ENCODE measurements around the gene RANGAP1.

The RANGAP1 gene

DNA sequence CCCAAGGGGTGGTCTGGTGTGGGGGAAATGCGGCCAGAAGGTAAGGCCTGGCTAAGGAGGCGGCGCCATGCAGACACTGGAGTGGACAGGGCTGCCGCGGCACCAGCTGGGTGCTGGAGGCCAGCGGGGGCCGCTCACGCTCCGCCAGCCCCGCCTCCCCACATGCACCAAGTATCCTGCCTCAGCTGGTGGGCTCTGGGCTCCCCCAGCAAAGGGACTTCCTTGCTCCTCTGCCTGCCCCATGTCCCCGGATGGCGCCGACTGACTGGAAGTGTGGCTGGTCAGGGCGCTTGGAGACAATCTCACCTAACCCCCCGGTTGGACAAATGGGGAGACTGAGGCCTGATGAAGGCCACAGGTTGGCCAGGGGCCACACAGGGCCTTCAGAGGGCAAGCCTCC is 37.7 kb downstream of the RANGAP1 start:
- no peak overlapping the region for H3K4me3 ChIP-seq (ENCODE audit: low read length)
- no peak for TF ChIP-seq CTCF (conservative IDR thresholded peaks at IDR 0.05; ENCODE audit: low read length)
- DNase-seq (ENCODE audit: low read depth), result no peak

DNA sequence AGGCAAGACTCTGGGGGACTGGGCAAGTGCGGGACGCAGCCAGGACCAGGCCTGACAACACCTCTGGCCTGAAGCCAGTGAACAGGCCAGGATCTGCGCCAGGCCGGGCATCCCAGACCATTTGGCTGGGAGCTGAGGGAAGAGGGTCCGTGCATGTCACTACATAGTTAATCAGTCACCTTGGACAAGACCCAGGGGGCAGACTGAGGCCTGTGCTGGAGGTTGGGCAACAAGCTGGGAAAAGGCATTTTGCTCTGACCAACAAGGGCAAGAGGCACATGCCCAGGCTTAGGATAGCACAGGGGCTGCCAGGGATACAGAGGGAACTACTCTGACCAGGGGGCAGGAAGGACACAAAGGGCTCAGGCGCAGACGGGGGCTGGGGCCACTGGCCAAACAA is 38.3 kb downstream of the RANGAP1 start:
- H3K4me3 ChIP-seq (ENCODE audit: low read length), result no peak overlapping the region
- DNase-seq (ENCODE audit: low read depth), result no peak
- TF ChIP-seq CTCF (conservative IDR thresholded peaks at IDR 0.05; ENCODE audit: low read length), result no peak

GRCh38 chr22:41245917-41246499 is 40.0 kb downstream of the RANGAP1 start:
- no peak for TF ChIP-seq CTCF (conservative IDR thresholded peaks at IDR 0.05; ENCODE audit: low read length)
- no peak for DNase-seq (ENCODE audit: low read depth)
- H3K4me3 ChIP-seq (ENCODE audit: low read length), result no peak overlapping the region

GRCh38 chr22:41243361-41243760 is 42.6 kb downstream of the RANGAP1 start:
- DNase-seq (ENCODE audit: low read depth), result no peak
- TF ChIP-seq CTCF (conservative IDR thresholded peaks at IDR 0.05; ENCODE audit: low read length), result no peak
- H3K4me3 ChIP-seq (ENCODE audit: low read length), result no peak overlapping the region

DNA sequence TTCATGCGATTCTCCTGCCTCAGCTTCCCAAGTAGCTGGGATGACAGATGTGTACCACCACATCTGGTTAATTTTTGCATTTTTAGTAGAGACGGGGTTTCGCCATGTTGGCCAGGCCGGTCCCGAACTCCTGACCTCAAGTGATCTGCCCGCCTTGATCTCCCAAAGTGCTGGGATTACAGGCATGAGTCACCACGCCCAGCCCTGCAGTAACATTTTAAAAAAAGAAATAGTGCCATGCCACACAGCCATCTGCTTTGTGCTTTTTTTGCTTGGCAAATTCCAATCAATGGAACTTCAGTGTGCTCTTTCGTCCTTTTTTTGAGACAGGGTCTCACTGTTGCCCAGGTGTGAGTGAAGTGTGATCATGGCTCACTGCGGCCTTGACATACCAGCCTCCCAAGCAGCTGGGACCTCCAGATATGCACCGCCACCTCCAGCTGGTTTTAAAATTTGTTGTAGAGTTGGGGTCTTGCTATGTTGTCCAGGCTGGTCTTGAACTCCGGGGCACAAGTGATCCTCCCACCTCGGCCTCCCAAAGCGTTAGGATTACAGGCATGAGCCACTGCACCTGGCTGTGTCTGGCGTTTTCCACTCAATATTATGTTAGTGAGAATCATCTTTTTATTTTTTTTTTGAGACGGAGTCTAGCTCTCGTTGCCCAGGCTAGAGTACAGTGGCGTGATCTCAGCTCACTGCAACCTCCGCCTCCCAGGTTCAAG is 43.4 kb downstream of the RANGAP1 start:
- H3K4me3 ChIP-seq (ENCODE audit: low read length), result no peak overlapping the region
- DNase-seq (ENCODE audit: low read depth), result peak; percentile 15
- TF ChIP-seq CTCF (conservative IDR thresholded peaks at IDR 0.05; ENCODE audit: low read length), result no peak

DNA sequence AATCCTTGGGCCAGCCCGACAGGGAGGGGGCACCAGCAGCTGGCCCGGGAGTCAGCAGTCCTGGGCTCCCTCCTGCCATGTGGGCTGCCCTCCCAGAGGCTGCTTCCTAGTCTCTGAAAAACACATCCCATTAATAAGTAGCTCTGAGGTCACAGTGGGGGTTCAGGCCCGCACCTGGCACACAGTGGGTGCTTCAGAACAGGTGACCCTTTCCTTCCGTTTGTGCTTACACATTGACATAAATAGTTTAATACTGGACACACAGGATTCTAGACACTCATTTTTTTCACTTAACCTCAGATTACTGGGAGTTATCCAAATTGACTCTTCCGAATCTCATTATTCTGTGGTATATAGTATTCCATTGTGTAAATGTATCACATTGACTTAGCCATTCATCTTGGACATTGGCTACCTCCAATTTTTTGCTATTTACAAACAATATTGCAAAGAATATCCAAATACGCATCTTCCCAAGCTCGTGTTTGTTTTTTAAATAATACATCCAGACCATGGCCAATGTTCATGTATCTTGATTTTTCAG is 44.8 kb downstream of the RANGAP1 start:
- DNase-seq (ENCODE audit: low read depth), result no peak
- TF ChIP-seq CTCF (conservative IDR thresholded peaks at IDR 0.05; ENCODE audit: low read length), result no peak
- no peak overlapping the region for H3K4me3 ChIP-seq (ENCODE audit: low read length)
